T1000 (cell line): ENCODE data around the gene FYB1.

Experiments used
- DNase-seq: peaks from one replicate; lab custom pipeline; 2025; ENCODE audit warnings: mixed read lengths; lab: John Stamatoyannopoulos, UW

The FYB1 gene

DNA sequence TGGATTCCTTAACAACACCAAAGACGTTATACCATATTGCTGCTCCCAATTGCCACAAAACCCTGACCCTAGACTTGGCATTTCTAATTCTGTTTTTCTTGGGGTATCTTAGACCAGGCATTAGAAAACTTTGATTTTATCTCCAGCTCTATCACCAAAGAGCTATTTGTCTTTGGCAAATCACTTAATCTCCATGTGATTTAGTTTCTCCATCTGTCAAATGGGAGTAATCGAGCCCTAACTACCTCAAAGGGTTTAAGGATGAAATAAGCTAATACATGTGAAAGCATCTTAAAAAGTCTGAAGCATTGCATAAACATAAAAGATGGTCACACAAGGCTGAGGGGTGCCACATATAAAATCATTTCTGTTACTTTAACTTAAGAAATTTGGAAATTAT is 60.6 kb downstream of the FYB1 start:
- no peak for DNase-seq

DNA sequence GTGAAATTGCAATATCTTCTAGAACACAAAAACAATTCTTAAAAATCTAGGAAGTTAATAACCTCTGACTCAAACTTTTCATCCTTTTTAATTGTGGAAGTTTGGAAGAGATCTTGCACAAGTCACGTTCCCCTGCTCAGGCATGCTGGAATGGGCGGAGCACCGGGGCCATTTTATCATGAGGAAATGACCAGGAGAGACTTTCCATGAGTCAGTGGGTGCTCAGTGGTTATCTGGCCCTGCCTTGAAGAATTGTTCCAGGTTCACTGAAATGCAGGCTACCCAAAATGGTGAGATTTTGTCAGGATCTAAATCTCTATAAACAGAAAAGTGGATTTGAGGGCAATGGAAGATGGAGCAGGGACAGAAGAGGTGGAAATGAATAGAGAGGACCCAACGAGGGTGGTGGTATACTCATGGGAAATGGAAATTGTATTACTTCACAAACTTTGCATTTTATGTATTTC is 61.2 kb downstream of the FYB1 start:
- DNase-seq = no peak

DNA sequence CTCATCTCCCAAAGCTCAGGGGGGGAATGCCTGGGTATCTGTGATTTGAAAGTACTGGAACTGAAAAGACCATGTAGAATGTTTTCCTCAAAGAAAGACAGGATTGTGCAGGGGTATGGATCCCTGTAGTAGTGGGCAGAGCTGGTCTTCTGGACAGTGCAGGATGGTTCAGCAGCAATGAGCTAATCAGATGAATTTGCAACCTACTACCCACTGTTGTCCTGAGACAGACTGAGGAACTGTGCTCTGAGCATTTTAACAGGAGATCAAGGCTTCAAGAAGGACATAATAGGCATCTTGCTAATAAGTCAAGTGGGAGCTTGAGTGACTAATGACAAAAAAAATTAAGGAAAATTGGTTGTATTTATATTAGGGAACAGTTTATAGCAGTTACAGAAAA is 61.7 kb downstream of the FYB1 start:
- DNase-seq = no peak

DNA sequence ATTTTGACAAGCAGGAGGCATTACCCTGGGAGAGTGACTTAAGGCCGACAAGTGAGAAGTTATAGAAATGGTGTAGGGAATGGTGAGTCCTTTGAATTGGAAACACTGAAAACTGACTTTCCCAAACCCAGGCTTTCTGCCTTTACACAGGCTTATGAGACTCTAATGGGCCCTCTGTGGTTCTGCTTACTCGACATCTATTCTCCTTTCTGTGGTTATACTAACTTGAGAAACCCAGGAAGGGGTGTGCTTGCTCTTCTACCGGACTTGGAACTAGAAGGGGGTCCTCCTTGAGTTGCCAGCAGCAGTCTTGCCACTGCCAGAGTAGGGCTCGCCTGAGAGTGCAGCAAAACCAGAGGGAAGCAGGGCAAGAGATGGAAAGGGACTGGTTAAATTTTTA is 63.3 kb downstream of the FYB1 start:
- no peak for DNase-seq

DNA sequence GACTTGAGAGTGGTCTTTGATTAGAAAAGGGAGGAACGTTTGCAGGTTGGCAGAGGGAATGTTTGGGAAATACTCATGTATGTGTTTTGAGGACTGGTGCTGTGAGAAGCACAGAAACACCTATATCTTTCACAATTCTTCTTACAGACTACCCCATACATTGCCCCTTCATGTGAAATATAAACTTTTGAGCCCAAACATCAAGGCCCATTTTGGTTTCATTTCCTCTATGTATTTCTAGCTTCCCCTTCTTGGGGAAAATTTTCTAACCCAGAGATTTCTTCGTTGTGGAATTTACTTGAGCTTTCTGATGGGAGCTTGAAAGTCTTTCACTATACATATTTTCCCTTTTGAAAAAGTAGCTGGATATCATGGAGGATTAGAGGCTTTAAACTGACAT is 67.6 kb downstream of the FYB1 start:
- no peak for DNase-seq

DNA sequence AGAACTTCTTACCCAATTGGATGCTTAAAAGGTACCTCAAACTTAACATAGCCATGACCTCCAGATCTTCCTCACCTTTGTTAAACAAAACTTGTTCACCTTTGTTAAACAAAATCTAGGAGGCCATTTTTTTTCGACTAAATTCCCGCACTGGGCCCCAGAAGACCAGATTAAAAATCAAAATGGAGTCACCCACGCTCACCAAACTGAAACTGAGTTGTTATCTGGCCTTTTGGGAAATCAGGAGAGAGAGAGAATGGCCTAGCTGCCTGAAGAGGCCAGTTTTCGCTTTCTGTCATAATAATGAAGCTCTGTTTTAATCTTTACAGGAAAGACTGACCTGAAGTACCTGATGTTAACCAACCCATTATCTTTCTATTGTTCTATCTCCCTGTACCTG is 69.4 kb downstream of the FYB1 start:
- no peak for DNase-seq

DNA sequence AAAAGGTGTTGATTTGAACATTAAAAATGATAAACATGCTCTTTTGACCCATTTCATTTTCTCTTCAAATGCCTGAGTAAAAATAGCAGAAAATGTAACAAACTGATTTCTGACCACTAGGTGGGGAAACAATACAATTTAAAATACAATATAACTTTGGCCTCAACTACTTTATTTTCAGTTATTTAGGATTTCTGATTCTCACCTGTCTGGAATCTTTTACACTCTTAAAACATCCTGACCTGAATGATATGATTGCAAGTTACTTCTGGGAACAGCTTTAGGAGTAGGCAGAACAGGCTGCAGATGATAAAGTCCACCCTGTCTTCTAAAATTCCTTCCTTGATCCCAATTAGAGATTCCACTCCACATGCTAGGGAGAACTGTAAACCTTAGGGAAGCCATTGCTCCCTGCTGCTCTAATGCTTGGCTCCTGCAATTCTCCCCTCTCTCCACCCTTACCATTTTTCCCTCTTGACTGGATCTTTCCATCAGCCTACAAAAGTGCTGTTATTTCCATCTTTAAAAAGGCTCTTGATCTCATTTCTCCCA is 70.3 kb downstream of the FYB1 start:
- DNase-seq = no peak

DNA sequence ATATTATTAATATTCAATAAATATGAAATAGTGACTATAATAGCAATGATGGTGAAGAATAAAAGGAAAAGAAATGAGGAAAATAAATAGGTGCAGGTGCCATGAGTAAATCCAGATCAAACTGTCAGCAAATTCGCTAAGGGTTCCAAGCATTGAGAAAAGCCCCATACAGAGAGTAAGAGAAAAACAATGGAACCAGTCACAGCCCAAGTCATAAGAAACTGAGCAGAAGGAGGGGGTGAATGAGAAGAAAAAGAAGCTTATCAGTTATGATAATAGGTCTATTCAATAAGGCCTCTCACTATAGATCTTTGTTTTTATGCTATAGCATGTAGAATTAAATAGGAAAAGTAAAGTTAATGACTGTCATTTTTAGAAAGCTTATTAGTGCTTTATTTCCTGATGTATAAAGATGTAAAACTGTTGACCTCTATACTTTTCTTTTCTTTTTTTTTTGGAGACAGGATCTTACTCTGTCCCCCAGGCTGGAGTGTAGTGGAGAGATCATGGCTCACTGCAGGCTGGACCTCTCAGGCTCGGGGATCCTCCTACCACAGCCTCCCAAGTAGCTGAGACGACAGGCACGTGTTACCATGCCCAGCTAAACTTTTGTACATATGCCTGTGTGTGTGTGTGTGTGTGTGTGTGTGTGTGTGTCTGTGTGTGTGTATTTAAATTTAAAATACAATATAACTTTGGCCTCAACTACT is 72.4 kb downstream of the FYB1 start:
- DNase-seq = no peak

DNA sequence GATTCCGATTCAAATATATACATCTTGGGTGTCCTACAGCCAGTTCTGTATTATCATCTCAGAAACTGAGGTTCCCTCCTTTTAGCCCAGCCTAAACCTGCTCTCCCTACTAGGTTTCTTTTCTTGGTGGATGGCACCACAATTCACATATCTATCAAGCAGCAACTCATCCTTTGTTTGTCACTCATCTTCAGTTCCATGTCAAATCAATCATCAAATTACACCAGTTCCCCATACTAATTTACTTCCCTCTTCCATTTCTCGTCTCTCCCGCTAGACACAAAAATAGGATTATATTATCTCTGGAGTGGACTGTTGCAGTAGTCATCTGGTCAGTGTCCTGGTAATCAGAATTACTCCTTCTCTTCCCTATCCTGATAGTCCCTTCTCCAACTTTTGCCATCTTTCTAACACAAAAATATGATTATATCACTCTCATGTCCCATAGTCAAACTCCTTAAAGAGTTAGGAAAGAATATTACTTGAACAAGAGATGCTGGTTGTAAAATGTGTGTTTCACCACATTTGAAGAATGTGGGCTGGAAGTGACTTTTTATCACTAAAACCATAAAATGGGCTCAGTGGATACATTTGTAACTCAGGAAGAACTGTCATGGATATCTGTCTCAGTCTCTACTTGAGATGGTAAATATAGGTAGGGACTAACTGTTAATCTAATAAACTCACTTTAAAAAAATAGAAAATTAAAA is 76.1 kb downstream of the FYB1 start:
- DNase-seq = no peak

DNA sequence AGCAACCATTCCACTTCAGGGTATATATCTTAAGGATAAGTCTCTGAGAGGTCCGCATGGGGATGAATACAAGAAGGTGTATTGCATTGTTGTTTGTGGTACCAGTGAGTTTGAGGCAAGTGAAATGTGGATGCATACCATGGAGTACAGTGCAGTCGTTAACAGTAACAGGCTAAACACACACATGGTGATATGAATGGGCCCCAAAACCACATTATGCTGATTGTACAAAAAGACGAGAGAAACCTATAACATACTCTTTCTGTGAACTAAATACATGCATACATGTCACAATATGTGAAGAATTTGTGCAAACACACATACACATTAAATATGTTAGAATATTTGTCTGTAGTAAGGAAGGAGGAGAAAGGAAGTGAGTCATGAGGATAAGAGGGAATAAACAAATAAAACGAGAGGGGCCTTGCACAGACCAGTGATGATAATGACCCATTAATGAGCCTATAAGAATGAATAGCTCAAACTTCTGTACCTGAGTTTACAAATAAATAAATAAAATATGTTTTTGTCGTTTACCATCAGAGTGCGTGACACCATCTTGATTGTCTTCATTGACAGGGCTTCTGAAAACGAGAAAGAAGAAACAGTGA is 78.7 kb downstream of the FYB1 start:
- DNase-seq = no peak

DNA sequence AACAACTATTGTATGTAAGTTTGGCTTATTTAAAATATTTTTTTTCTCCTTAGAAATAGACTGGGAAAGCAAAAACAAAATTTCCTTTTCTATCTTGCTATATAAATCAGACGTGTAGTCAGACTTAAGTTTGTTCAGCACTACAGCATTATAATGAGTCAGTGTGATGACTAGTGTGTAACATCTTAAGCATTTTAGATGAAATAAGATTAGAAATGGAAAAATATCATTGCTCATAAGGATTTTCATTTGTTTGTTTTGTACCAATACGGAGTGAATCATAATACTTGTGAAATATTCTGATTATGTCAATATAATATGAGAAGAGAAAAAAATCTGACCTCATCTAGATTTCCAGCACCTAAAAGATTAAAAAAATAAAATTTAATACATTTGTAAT is 80.5 kb downstream of the FYB1 start:
- no peak for DNase-seq

DNA sequence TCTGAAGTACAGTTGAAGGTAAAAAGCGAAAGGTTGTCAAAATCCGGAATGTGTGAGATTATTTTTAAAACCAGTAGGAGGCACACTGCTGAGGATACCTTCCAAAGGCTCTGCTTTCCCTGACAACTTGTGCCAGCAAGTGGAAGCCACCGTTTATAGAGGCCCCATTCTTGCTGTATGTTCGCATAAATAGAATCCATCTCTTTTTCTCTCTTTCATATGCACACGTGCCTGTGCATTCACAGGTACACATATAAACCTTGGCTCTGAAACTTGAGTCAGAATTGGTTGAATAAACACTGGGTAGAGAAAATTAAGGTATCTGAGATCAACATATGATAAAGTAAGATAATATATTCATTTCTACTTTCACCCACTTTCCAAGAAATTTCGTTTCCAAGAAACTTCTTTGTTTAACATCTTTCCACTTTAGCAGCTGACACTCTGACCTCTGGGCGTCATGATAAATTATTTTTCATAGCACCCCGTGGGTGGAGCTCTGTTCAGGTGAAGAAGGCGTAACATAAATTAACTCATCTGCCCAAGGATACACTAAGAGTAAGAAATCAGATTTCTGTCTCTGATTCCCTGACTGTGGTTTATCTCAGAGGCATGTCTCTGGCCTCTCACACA is 81.4 kb downstream of the FYB1 start:
- no peak for DNase-seq

DNA sequence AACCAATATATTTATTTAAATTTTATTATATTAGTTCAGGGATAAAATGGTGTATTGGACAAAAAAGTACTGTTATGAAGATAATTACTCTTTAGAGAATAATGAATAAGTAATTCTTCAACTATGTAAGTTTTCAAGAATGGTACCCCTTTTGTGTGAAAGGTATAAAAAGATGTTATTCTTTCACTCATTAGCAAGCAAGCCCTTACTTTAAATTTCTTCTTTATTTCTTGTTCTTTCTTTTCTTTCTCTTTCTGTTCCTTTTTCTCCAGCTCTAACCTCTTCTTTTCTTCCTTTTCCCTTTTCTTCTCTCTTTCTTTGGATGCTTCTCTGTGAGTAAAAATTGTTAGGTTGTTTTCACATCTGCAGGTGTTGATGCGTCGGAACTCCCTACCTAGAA is 82.0 kb downstream of the FYB1 start:
- no peak for DNase-seq

DNA sequence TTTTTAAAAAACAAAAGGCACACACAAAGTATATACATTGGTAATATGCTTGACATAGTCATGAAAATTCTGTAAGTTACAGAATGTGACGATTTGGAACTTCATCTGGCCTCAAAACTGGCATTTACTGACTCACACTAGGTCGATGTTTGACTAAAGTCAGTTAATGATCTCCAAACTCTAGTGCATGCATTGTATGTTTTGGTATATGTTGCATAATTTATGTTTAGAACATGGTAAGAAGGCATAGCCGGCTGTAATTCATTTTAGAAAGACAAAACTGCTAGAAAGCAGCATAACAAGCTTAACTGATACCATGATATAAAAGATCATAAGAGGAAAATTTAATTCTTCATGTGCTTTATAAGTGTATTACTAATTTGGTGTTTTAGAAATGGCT is 86.6 kb downstream of the FYB1 start:
- DNase-seq = no peak

DNA sequence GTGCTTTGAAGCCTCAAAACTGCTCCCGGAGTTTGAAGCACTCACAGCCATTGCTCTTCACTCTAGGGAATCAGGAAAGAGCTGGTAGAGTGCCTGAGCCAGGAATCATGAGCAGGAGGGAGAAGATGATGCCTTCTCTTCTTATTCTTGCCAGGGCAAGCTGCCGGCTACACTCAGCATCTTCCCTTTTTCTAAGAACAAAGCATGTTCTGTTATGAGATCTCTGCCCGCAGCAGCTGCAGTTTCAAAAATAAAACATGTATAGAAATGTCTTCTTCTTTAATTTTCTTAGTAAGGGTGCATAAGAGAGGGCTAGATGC is 87.3 kb downstream of the FYB1 start:
- no peak for DNase-seq

DNA sequence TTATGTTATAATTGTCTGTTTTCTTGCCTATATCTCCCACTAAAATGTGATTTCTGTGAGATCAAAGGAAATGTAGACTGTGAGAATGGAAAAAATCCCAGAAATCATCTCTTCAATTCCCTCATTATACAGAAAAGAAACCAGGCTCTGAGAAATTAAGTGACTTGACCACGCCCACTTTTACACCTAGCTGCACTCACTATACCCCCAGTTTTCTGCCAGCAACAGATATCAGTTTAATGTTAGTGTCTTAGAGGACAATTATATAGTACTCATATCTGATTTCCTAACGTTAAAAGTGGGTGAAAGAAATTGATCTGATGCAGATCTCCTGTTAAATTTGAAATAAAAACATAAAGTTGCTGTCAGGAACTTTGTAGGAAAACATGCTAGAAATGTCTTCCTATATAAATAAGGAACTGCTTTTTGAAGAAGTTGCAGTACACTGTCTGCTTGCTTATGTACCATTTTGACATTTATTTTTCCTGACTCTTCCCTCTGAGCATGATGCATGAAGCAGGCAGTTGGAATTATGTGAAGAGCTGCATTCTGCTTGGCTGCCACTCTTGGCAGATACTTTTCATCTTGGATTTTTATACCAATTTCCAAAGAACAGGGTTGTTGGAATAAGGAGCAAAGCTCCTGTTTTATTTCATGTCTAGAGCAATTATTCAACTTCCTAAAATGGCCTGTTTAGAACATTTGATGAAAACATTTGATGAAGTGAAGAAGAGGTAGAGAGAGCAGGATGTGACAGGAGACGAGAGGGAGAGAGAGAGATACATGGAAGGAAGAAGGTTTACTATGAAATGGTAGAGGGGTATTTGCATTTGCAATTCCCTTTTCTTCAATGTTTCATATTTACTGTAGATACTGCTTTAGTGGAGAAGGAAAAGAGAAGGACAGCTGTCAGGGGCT is 87.9 kb downstream of the FYB1 start:
- DNase-seq = no peak

DNA sequence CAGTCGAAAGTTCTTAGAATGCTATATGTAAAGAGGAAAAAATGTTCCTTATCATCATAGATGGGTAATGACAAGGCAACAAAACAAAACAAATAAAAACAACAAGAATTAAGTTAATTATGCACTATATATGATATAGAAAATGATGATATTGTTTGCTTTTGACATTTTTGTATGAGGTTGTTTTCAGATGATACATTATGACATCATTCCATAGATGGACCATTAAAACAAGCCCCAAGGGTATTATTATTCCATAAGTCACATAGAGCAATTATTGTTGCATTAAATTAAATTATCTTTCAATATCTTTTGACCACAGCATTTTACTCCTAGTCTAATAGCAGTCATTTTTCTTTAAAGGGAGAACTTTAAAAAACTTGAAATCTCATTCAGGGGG is 88.6 kb downstream of the FYB1 start:
- no peak for DNase-seq

DNA sequence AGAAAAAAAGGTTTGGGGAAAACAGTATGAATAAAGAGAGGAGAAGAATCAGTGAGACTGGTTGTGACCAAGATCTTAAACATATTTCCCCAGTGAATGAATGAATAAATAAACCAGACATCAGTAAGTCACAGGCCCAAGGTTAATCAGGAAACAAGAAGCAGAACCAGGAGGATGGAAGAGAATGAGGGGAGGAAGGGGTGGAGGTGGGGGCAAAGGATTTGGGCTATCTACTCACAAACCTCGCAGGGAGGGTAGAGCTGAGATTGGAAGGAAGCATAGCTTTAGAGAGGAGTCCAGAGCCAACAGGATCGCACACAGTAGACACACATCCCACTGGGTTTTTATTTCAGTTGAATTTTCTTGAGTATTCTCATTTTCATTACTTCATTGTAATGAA is 97.4 kb downstream of the FYB1 start:
- no peak for DNase-seq

DNA sequence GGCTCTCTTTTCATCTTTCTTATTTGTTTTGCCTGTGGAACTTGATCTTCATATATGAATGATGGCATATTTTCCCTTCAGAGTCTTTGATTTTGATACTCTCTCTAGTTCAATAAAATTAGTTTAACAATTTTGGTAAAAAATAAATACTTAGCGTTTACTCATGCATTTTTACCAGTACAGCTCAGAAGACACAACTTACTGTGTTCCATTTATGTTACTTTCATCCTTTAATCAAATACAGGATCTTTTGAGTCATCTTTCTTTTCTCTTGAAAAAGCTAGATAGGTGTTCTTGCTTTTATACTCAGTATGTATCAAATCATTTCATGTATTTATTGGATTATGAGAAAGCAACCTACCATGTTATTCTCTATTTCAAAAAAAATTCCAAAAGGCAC is 98.0 kb downstream of the FYB1 start:
- DNase-seq = no peak

DNA sequence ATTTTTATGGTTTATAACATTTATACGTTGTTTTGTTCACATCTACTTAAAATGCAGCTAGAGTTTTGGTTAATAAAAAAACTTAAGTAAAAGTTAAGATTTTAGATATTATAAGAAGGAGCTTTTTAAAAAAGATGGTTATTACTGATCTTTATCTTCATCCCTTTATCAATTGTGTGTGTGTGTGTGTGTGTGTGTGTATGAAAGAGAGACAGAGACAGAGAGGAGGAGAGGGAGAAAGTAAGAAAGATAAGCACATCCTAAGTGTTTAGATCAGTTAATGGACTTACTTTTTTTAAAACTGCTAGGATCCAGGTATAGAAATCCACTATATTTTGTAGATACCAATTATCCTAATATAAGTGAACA is 99.3 kb downstream of the FYB1 start:
- DNase-seq = no peak

DNA sequence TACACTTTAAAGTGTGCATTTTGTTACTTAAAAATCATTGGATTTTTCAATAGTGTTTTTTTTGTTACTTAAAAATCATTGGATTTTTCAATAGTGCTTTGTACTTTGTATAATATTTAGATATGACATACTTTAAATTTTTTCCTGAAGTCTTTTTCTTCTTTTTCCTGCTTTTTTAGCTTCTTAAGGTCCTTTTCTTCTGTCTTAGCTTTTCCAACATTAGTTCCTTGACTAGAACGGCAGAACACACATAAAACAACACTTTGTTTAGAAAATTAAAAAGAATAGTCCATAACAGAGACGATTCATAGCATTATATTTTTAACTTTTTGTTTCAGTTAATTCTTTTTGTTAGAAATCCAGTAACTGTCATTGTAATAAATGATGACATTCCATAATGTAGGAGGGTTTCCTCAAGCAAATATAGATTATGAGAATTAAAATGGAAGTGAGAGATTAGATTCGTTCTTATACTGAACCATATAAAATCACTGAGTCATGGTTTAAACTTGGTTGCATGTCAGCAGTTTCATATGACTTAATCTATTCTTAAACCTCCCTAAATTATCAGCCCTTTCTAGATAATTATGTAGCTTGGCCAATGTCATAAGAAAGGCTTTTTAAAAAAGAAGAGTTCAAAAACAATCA is 99.8 kb downstream of the FYB1 start:
- no peak for DNase-seq
